ENCODE results near the gene CSTF2T. TPM values are rescaled to one million over a fixed set of nuclear protein-coding genes. Genes with fewer than 3 reads are reported as not detected.

Gene CSTF2T
- polyA plus RNA-seq, 4 donors, result 41.6 to 43.5 (median 42.1) TPM

GRCh38 chr10:51651063-51651462 is 48.3 kb downstream of the CSTF2T start:
- no peak for DNase-seq (ENCODE audit: low read depth in 4 of 4, low spot score in 2 of 4)

- no peak for DNase-seq (ENCODE audit: low read depth in 4 of 4, low spot score in 2 of 4)
Measured at GRCh38 chr10:51649064-51649463, 50.3 kb downstream of the CSTF2T start.

All from left renal cortex interstitium (tissue), 4 donors.